ENCODE data around the gene NUPR2.

NUPR2 gene

GRCh38 chr7:56115852-56116538 is at the start of gene NUPR2:
TSS of gene NUPR2 (minus strand) at chr7:56116417. CDS start at chr7:56116314, 103 bp downstream.
- TF ChIP-seq GATA3 (IDR thresholded peaks at IDR 0.05; ENCODE audit: low read depth, low read length) (no peak), GATA2 (IDR thresholded peaks at IDR 0.05; ENCODE audit: low read depth, low read length) (no peak)

- no peak for TF ChIP-seq GATA2 (IDR thresholded peaks at IDR 0.05; ENCODE audit: low read depth, low read length)
- no peak for TF ChIP-seq GATA3 (IDR thresholded peaks at IDR 0.05; ENCODE audit: low read depth, low read length)
These were observed 41.1 kb upstream of the NUPR2 start for GRCh38 chr7:56157238-56157790.

- no peak for TF ChIP-seq GATA2 (IDR thresholded peaks at IDR 0.05; ENCODE audit: low read depth, low read length)
- TF ChIP-seq GATA3 (IDR thresholded peaks at IDR 0.05; ENCODE audit: low read depth, low read length) = no peak
These were observed 11.2 kb upstream of the NUPR2 start for GRCh38 chr7:56127241-56127975.

GRCh38 chr7:56125831-56126230 is 9.6 kb upstream of the NUPR2 start:
- TF ChIP-seq GATA2 (IDR thresholded peaks at IDR 0.05; ENCODE audit: low read depth, low read length) (no peak), GATA3 (IDR thresholded peaks at IDR 0.05; ENCODE audit: low read depth, low read length) (no peak)

GRCh38 chr7:56124981-56125380 is 8.8 kb upstream of the NUPR2 start:
- TF ChIP-seq GATA2 (IDR thresholded peaks at IDR 0.05; ENCODE audit: low read depth, low read length) = no peak
- TF ChIP-seq GATA3 (IDR thresholded peaks at IDR 0.05; ENCODE audit: low read depth, low read length) = no peak

- TF ChIP-seq GATA2 (IDR thresholded peaks at IDR 0.05; ENCODE audit: low read depth, low read length) (no peak), GATA3 (IDR thresholded peaks at IDR 0.05; ENCODE audit: low read depth, low read length) (no peak)
These were observed 5.2 kb upstream of the NUPR2 start for GRCh38 chr7:56121440-56121839.

- no peak for TF ChIP-seq GATA2 (IDR thresholded peaks at IDR 0.05; ENCODE audit: low read depth, low read length)
- TF ChIP-seq GATA3 (IDR thresholded peaks at IDR 0.05; ENCODE audit: low read depth, low read length) = no peak
These were observed 5.6 kb downstream of the NUPR2 start for GRCh38 chr7:56110611-56111010.

- no peak for TF ChIP-seq GATA2 (IDR thresholded peaks at IDR 0.05; ENCODE audit: low read depth, low read length)
- TF ChIP-seq GATA3 (IDR thresholded peaks at IDR 0.05; ENCODE audit: low read depth, low read length) = no peak
These were observed 8.3 kb downstream of the NUPR2 start for GRCh38 chr7:56107954-56108258.

- TF ChIP-seq GATA2 (IDR thresholded peaks at IDR 0.05; ENCODE audit: low read depth, low read length) = no peak; the same call in 1 of the 2 replicates
- TF ChIP-seq GATA3 (IDR thresholded peaks at IDR 0.05; ENCODE audit: low read depth, low read length) = no peak
These were observed 9.8 kb downstream of the NUPR2 start, which contains the start of gene CHCHD2 for GRCh38 chr7:56106108-56107073. TSS of gene CHCHD2 (minus strand) at chr7:56106476. CDS start at chr7:56106413, 63 bp downstream.

GRCh38 chr7:56105508-56105907 is 10.7 kb downstream of the NUPR2 start:
- no peak for TF ChIP-seq GATA2 (IDR thresholded peaks at IDR 0.05; ENCODE audit: low read depth, low read length)
- TF ChIP-seq GATA3 (IDR thresholded peaks at IDR 0.05; ENCODE audit: low read depth, low read length) = no peak

- TF ChIP-seq GATA2 (IDR thresholded peaks at IDR 0.05; ENCODE audit: low read depth, low read length) (no peak), GATA3 (IDR thresholded peaks at IDR 0.05; ENCODE audit: low read depth, low read length) (no peak)
These were observed 16.6 kb downstream of the NUPR2 start for GRCh38 chr7:56099653-56100052.

- no peak for TF ChIP-seq GATA2 (IDR thresholded peaks at IDR 0.05; ENCODE audit: low read depth, low read length)
- no peak for TF ChIP-seq GATA3 (IDR thresholded peaks at IDR 0.05; ENCODE audit: low read depth, low read length)
These were observed 18.5 kb downstream of the NUPR2 start for GRCh38 chr7:56097700-56098099.

GRCh38 chr7:56092789-56093531 is 23.3 kb downstream of the NUPR2 start, which contains the start of gene PHKG1:
TSS of gene PHKG1 (minus strand) at chr7:56092952. CDS start at chr7:56088941, 4,011 bp downstream.
- TF ChIP-seq GATA3 (IDR thresholded peaks at IDR 0.05; ENCODE audit: low read depth, low read length) (no peak), GATA2 (IDR thresholded peaks at IDR 0.05; ENCODE audit: low read depth, low read length) (no peak)
